SU-DHL-6 (cell line): ENCODE data around the gene OPRM1.

Source experiments
- H2AFZ ChIP-seq: fragments of 200-600 bp; sonication (generic); 2 replicates; pipeline ENCODE4 v1.6.1; 2014; ENCODE audit warnings: low read depth, mild to moderate bottlenecking, moderate library complexity, mixed read lengths, antibody characterized with exemption, low read length; ENCODE audit not compliant: severe bottlenecking
- H3F3A ChIP-seq: fragments of 200-600 bp; shearing (Covaris generic); 2 replicates; pipeline ENCODE4 v1.6.0; 2016; ENCODE audit warnings: antibody characterized with exemption, mild to moderate bottlenecking; ENCODE audit not compliant: insufficient read depth
- H3K27ac ChIP-seq: fragments of 200-600 bp; sonication (generic); 2 replicates; pipeline ENCODE4 v1.5.1; 2016; ENCODE audit warnings: low read depth, mild to moderate bottlenecking, low read length, moderate library complexity, mixed read lengths
- H3K27me3 ChIP-seq: fragments of 200-600 bp; sonication (generic), shearing (Covaris generic); 2 replicates; pipeline ENCODE4 v1.6.0; 2014; ENCODE audit warnings: mild to moderate bottlenecking, low read length
- H3K36me3 ChIP-seq: fragments of 200-600 bp; sonication (generic); 2 replicates; pipeline ENCODE4 v1.6.1; 2014; ENCODE audit warnings: mild to moderate bottlenecking, low read length, mixed read lengths
- H3K4me2 ChIP-seq: fragments of 300-600, 200-600 bp; shearing (Covaris generic), sonication (generic); 2 replicates; pipeline ENCODE4 v1.6.0; 2014; ENCODE audit warnings: low read length, low read depth, mild to moderate bottlenecking; ENCODE audit not compliant: poor library complexity, severe bottlenecking
- H3K4me3 ChIP-seq: fragments of 200-600 bp; sonication (generic); 2 replicates; pipeline ENCODE4 v1.5.1; 2014; ENCODE audit warnings: antibody characterized with exemption, low read length, mild to moderate bottlenecking, mixed read lengths; ENCODE audit not compliant: insufficient read depth, poor library complexity, severe bottlenecking
- H3K79me2 ChIP-seq: fragments of 200-600 bp; sonication (generic); 2 replicates; pipeline ENCODE4 v1.6.1; 2014; ENCODE audit warnings: mild to moderate bottlenecking, low read length, moderate library complexity; ENCODE audit not compliant: insufficient read depth
- H3K9ac ChIP-seq: fragments of 200-600 bp; sonication (generic); 2 replicates; pipeline ENCODE4 v1.7.0; 2014; ENCODE audit warnings: mild to moderate bottlenecking, low read length
- H3K9me2 ChIP-seq: fragments of 200-600 bp; sonication (generic); replicated peaks from 2 replicates; pipeline ENCODE4 v1.6.1; 2014; ENCODE audit warnings: low read length; ENCODE audit not compliant: insufficient read depth
- H3K9me3 ChIP-seq: fragments of 200-600 bp; sonication (generic); 2 replicates; pipeline ENCODE4 v1.6.1; 2014; ENCODE audit warnings: low read length, mixed read lengths; ENCODE audit not compliant: insufficient read depth
- H4K20me1 ChIP-seq: fragments of 200-600 bp; sonication (generic); 2 replicates; pipeline ENCODE4 v1.6.1; 2014; ENCODE audit warnings: low read depth, mild to moderate bottlenecking, antibody characterized with exemption, low read length, moderate library complexity, mixed read lengths
- CTCF ChIP-seq: fragments of 200-600 bp; sonication (generic); IDR thresholded peaks from one replicate; pipeline ENCODE4 v1.5.1; 2017; ENCODE audit warnings: antibody characterized with exemption, mild to moderate bottlenecking, low read length, moderate library complexity; ENCODE audit not compliant: insufficient read depth, poor library complexity, severe bottlenecking
- EZH2phosphoT487 ChIP-seq: fragments of 200-600 bp; sonication (generic), shearing (Covaris generic); conservative IDR thresholded peaks from 2 replicates; pipeline ENCODE4 v1.6.1; 2018; ENCODE audit warnings: mild to moderate bottlenecking, antibody characterized with exemption, low read length, moderate library complexity, mixed read lengths

Gene OPRM1

GRCh38 chr6:154261688-154262397 is 222.8 kb downstream of the OPRM1 start:
- no peaks in the 10 kb centered on the region for H3K79me2 ChIP-seq
- H3K36me3 ChIP-seq: no peaks in the 10 kb centered on the region
- TF ChIP-seq EZH2phosphoT487 (no peak), CTCF (no peak)
- no peak overlapping the region for H3K4me2 ChIP-seq
- no peaks in the 10 kb centered on the region for H3K9me3 ChIP-seq
- no peaks in the 10 kb centered on the region for H3F3A ChIP-seq
- H3K9me2 ChIP-seq: no peaks in the 10 kb centered on the region
- no peak overlapping the region for H2AFZ ChIP-seq
- no peak overlapping the region for H3K4me3 ChIP-seq
- H4K20me1 ChIP-seq: no peaks in the 10 kb centered on the region
- H3K27me3 ChIP-seq: no peaks in the 10 kb centered on the region
- no peak overlapping the region for H3K9ac ChIP-seq
- H3K27ac ChIP-seq: no peak overlapping the region

- H3K4me3 ChIP-seq: no peak overlapping the region
- no peaks in the 10 kb centered on the region for H3K79me2 ChIP-seq
- TF ChIP-seq CTCF: no peak
- no peak for TF ChIP-seq EZH2phosphoT487
- no peaks in the 10 kb centered on the region for H3K9me2 ChIP-seq
- H3K27ac ChIP-seq: no peak overlapping the region
- H3K36me3 ChIP-seq: no peaks in the 10 kb centered on the region
- H2AFZ ChIP-seq: no peak overlapping the region
- H3K27me3 ChIP-seq: no peaks in the 10 kb centered on the region
- H3K9me3 ChIP-seq: no peaks in the 10 kb centered on the region
- no peaks in the 10 kb centered on the region for H4K20me1 ChIP-seq
- H3F3A ChIP-seq: no peaks in the 10 kb centered on the region
- H3K4me2 ChIP-seq: no peak overlapping the region
- H3K9ac ChIP-seq: no peak overlapping the region
These were observed 227.6 kb downstream of the OPRM1 start for GRCh38 chr6:154266560-154267099.

GRCh38 chr6:154267508-154268106 is 228.6 kb downstream of the OPRM1 start:
- no peaks in the 10 kb centered on the region for H3F3A ChIP-seq
- H3K79me2 ChIP-seq: no peaks in the 10 kb centered on the region
- no peaks in the 10 kb centered on the region for H3K36me3 ChIP-seq
- H4K20me1 ChIP-seq: no peaks in the 10 kb centered on the region
- H2AFZ ChIP-seq: no peak overlapping the region
- no peak for TF ChIP-seq EZH2phosphoT487
- TF ChIP-seq CTCF: no peak
- no peaks in the 10 kb centered on the region for H3K9me2 ChIP-seq
- H3K4me3 ChIP-seq: no peak overlapping the region
- H3K27me3 ChIP-seq: no peaks in the 10 kb centered on the region
- no peak overlapping the region for H3K27ac ChIP-seq
- H3K4me2 ChIP-seq: no peak overlapping the region
- no peaks in the 10 kb centered on the region for H3K9me3 ChIP-seq
- no peak overlapping the region for H3K9ac ChIP-seq
